CD4-positive, alpha-beta T cell (primary cell): Measurements from ENCODE around the gene FMN1. TPM values are rescaled to one million over a fixed set of nuclear protein-coding genes. Genes with fewer than 3 reads are reported as not detected.

Source experiments
- ATAC-seq: fragments of 200-7000 bp; cut with Tn5 transposase; one replicate; pipeline ENCODE4 v1.10.0; 2022; ENCODE audit warnings: mild to moderate bottlenecking; ENCODE audit not compliant: poor library complexity
- CTCF ChIA-PET: fragments of 350-600 bp; sonication (Branson Sonifier 250); formaldehyde crosslinking; loops from one replicate; lab custom pipeline; 2021; ENCODE audit warnings: antibody characterized with exemption, inconsistent platforms; lab: Charles Lee
- POLR2A ChIA-PET: fragments of 350-600 bp; sonication (Branson Sonifier 250); formaldehyde crosslinking; loops from one replicate; lab custom pipeline; 2021; ENCODE audit warnings: antibody characterized with exemption, inconsistent platforms; lab: Charles Lee
- DNase-seq, 14 experiments: peaks; one replicate each; pipeline ENCODE4 v3.0.0-alpha.2; 2013 to 2020; ENCODE audit warnings: mixed read lengths in 2 of 14
- H3K27ac ChIP-seq, 2 donors: one replicate each; pipeline versions ENCODE4 v1.5.1 to v1.7.0; 2013; ENCODE audit warnings: low read length in 2 of 2, low read depth in 1 of 2, mild to moderate bottlenecking in 1 of 2
- H3K27me3 ChIP-seq, 2 experiments: 1 replicate in 1 of 2; 2 replicates in 1 of 2; pipeline versions ENCODE4 v1.6.1 to v1.7.0; 2013; ENCODE audit warnings: low read length in 2 of 2, control low read depth in 1 of 2, mild to moderate bottlenecking in 1 of 2, moderate library complexity in 1 of 2; ENCODE audit not compliant: insufficient read depth in 2 of 2, control insufficient read depth in 1 of 2
- H3K36me3 ChIP-seq: one replicate; pipeline ENCODE4 v1.6.1; 2013; ENCODE audit warnings: low read length, control low read depth; ENCODE audit not compliant: insufficient read depth
- H3K4me1 ChIP-seq: one replicate; pipeline ENCODE4 v1.6.1; 2013; ENCODE audit warnings: low read length, control low read depth; ENCODE audit not compliant: insufficient read depth
- H3K4me3 ChIP-seq: one replicate; pipeline ENCODE4 v1.5.1; 2013; ENCODE audit warnings: mild to moderate bottlenecking, low read length, moderate library complexity
- H3K9me3 ChIP-seq, 2 experiments: 1 replicate in 1 of 2; 2 replicates in 1 of 2; pipeline versions ENCODE4 v1.6.1 to v1.7.0; 2013; ENCODE audit warnings: low read length in 2 of 2, mild to moderate bottlenecking in 2 of 2, control low read depth in 1 of 2, moderate library complexity in 1 of 2; ENCODE audit not compliant: control insufficient read depth in 1 of 2, insufficient read depth in 1 of 2
- H3K27ac Mint-ChIP-seq: one replicate; pipeline ENCODE4 v1.8.0; 2020; ENCODE audit warnings: mixed read lengths
- H3K27me3 Mint-ChIP-seq: one replicate; pipeline ENCODE4 v1.8.0; 2021; ENCODE audit warnings: mixed read lengths
- H3K36me3 Mint-ChIP-seq: one replicate; pipeline ENCODE4 v1.8.0; 2021; ENCODE audit warnings: low read depth, mixed read lengths
- H3K4me1 Mint-ChIP-seq: one replicate; pipeline ENCODE4 v1.8.0; 2021; ENCODE audit warnings: low read depth, mixed read lengths
- H3K4me3 Mint-ChIP-seq: one replicate; pipeline ENCODE4 v1.8.0; 2020; ENCODE audit warnings: mild to moderate bottlenecking, mixed read lengths
- H3K9me3 Mint-ChIP-seq: one replicate; pipeline ENCODE4 v1.8.0; 2020; ENCODE audit warnings: mixed read lengths
- CTCF ChIP-seq: fragments of 200-600 bp; IDR thresholded peaks from one replicate; pipeline ENCODE4 v1.8.0; 2022; ENCODE audit warnings: antibody characterized with exemption, mild to moderate bottlenecking
- intact Hi-C, 2 experiments: fragments of 100-400 bp; cut with DNase I in 1 of 2; cut with micrococcal nuclease in 1 of 2; formaldehyde crosslinking; loops; one replicate each; pipeline versions ENCODE4 v1.15.1 to v1.9.0; 2023 to 2025; cut with DNase I, micrococcal nuclease
- total RNA-seq, 174 experiments: library from RNA in 2 of 174; stranded (reverse) in 2 of 174; gene quantifications; one replicate each; pipeline ENCODE4 v1.2.3 and lab custom pipeline; 2021 to 2026

Gene FMN1
- total RNA-seq, 2 experiments from 2014 or later: 0.39 to 0.55 TPM

- H3K27ac ChIP-seq: no peak overlapping the region
- H3K36me3 Mint-ChIP-seq: no peaks in the 10 kb centered on the region
- H3K4me3 Mint-ChIP-seq: no peak overlapping the region
- H3K4me1 Mint-ChIP-seq: peaks cover 14% of the 10 kb centered on the region
- H3K27me3 Mint-ChIP-seq: peaks cover 11% of the 10 kb centered on the region
- H3K36me3 ChIP-seq: no peaks in the 10 kb centered on the region
- no peak overlapping the region for H3K27ac Mint-ChIP-seq
- DNase-seq (no peak), ATAC-seq (no peak)
- ChIA-PET CTCF (no interaction called here), POLR2A (interaction anchor here (0.6 kb wide), 1 partner anchor 86 kb away, joined by 3 read pairs; no protein-coding TSS in a partner anchor)
- peaks cover 10% of the 10 kb centered on the region for H3K4me1 ChIP-seq
- H3K9me3 Mint-ChIP-seq: no peaks in the 10 kb centered on the region
- intact Hi-C loops: no loop called here
- H3K4me3 ChIP-seq: no peak overlapping the region
- H3K9me3 ChIP-seq: no peaks in the 10 kb centered on the region
- no peak for TF ChIP-seq CTCF
- no peaks in the 10 kb centered on the region for H3K27me3 ChIP-seq
Observed at GRCh38 chr15:33191591-33191990, 2.9 kb downstream of the FMN1 start.

GRCh38 chr15:33190539-33190938 is 4.0 kb downstream of the FMN1 start:
- H3K4me3 ChIP-seq: no peak overlapping the region
- intact Hi-C loops: no loop called here
- no peak overlapping the region for H3K27ac Mint-ChIP-seq
- no peaks in the 10 kb centered on the region for H3K9me3 ChIP-seq
- no peak overlapping the region for H3K4me3 Mint-ChIP-seq
- no peaks in the 10 kb centered on the region for H3K27me3 ChIP-seq
- TF ChIP-seq CTCF: no peak
- ChIA-PET POLR2A (no interaction called here), CTCF (no interaction called here)
- no peak for ATAC-seq
- H3K36me3 Mint-ChIP-seq: no peaks in the 10 kb centered on the region
- no peaks in the 10 kb centered on the region for H3K9me3 Mint-ChIP-seq
- no peaks in the 10 kb centered on the region for H3K36me3 ChIP-seq
- peaks cover 10% of the 10 kb centered on the region for H3K4me1 ChIP-seq
- no peak for DNase-seq
- H3K4me1 Mint-ChIP-seq: peaks cover 14% of the 10 kb centered on the region
- H3K27ac ChIP-seq: no peak overlapping the region
- H3K27me3 Mint-ChIP-seq: peaks cover 11% of the 10 kb centered on the region

GRCh38 chr15:33188641-33189257 is 5.8 kb downstream of the FMN1 start:
- POLR2A ChIA-PET: no interaction called here
- CTCF ChIA-PET: no interaction called here
- Histone ChIP-seq H3K9me3 (no peaks in the 10 kb centered on the region), H3K4me1 (no peaks in the 10 kb centered on the region), H3K27ac (no peak overlapping the region), H3K4me3 (no peak overlapping the region), H3K36me3 (no peaks in the 10 kb centered on the region), H3K27me3 (no peaks in the 10 kb centered on the region)
- no peak overlapping the region for H3K4me3 Mint-ChIP-seq
- ATAC-seq: no peak
- intact Hi-C loops: loop anchor here in 1 of 2 experiments (5.0 kb wide), 1 partner anchor 61 kb away; no protein-coding TSS in a partner anchor
- no peaks in the 10 kb centered on the region for H3K9me3 Mint-ChIP-seq
- no peaks in the 10 kb centered on the region for H3K4me1 Mint-ChIP-seq
- no peak for TF ChIP-seq CTCF
- H3K36me3 Mint-ChIP-seq: no peaks in the 10 kb centered on the region
- no peak overlapping the region for H3K27ac Mint-ChIP-seq
- peak in 2 of 14 experiments; percentile 23 for DNase-seq
- peaks cover 11% of the 10 kb centered on the region for H3K27me3 Mint-ChIP-seq
